Stomach (tissue), 9 donors: ENCODE results near the gene SMYD3. TPM values are rescaled to one million over a fixed set of nuclear protein-coding genes. Genes with fewer than 3 reads are reported as not detected.

ENCODE experiments used
- DNase-seq, 2 donors: peaks; one replicate each; pipeline versions ENCODE4 v3.0.0 to v3.0.0-alpha.2; 2013 to 2019
- H3K27ac ChIP-seq, 5 donors: fragments of 200-600 bp in 4 of 5; sonication (generic) in 4 of 5; one replicate each; pipeline ENCODE4 v1.5.1; 2013 to 2019; ENCODE audit warnings: mild to moderate bottlenecking in 1 of 5, moderate library complexity in 1 of 5
- H3K27me3 ChIP-seq, 3 donors: fragments of 200-600 bp; sonication (generic); one replicate each; pipeline ENCODE4 v1.5.1; 2017 to 2019; ENCODE audit warnings: mixed run types in 1 of 3
- H3K36me3 ChIP-seq, 4 donors: fragments of 200-600 bp; sonication (generic); 1 replicate in 3 of 4; 2 replicates in 1 of 4; pipeline ENCODE4 v1.5.1; 2016 to 2019
- H3K4me1 ChIP-seq, 4 donors: fragments of 200-600 bp; sonication (generic); one replicate each; pipeline ENCODE4 v1.5.1; 2016 to 2019
- H3K4me3 ChIP-seq, 4 donors: fragments of 200-600 bp; sonication (generic) in 3 of 4; one replicate each; pipeline ENCODE4 v1.5.1; 2016 to 2019; ENCODE audit warnings: mild to moderate bottlenecking in 1 of 4
- H3K9me3 ChIP-seq, 4 donors: fragments of 200-600 bp; sonication (generic); one replicate each; pipeline ENCODE4 v1.5.1; 2016 to 2019
- EP300 ChIP-seq: sonication (generic); formaldehyde crosslinking; IDR thresholded peaks from one replicate; pipeline ENCODE4 v1.6.1; 2017; ENCODE audit warnings: antibody characterized with exemption
- POLR2A ChIP-seq, 4 donors: fragments of 450-650 bp; IDR thresholded peaks; one replicate each; pipeline ENCODE4 v1.6.1; 2016; ENCODE audit warnings: antibody characterized with exemption in 4 of 4, control low read depth in 2 of 4, mild to moderate bottlenecking in 1 of 4, moderate library complexity in 1 of 4
- POLR2AphosphoS5 ChIP-seq, 3 donors: sonication (generic); formaldehyde crosslinking; IDR thresholded peaks; one replicate each; pipeline ENCODE4 v1.6.1; 2016; ENCODE audit warnings: antibody characterized with exemption in 3 of 3
- WGBS, 5 donors: extraction: QIAGEN DNeasy Blood & Tissue Kit in 3 of 5; methylation state at CpG; one replicate each; pipeline versions ENCODE4 v1.1.5 to v1.1.7; 2013 to 2018; 5-methylcytosine and 5-hydroxymethylcytosine counted together
- intact Hi-C: fragments of 100-400 bp; cut with DNase I; formaldehyde crosslinking; loops from one replicate; pipeline ENCODE4 v1.15.1; 2023; ENCODE audit warnings: low total_unique reads
- polyA plus RNA-seq, 3 donors: library from polyadenylated mRNA; stranded (reverse); fragments of 200-250 nt; gene quantifications; one replicate each; pipeline ENCODE4 v1.2.3, GENCODE V29; 2013
- total RNA-seq, 5 donors: library from RNA; depleted of rRNA; stranded (reverse); fragments of >200 nt; gene quantifications; one replicate each; pipeline versions ENCODE4 v1.1.0 to v1.2.3, GENCODE V29; 2014 to 2016
- TF ChIP-seq, protein P1 (sequence below), 7 experiments: fragments of 450-650 bp in 4 of 7; fragments of 200-600 bp in 3 of 7; sonication (generic) in 3 of 7; IDR thresholded peaks; one replicate each; pipeline ENCODE4 v1.5.1; 2016 to 2019; ENCODE audit warnings: antibody characterized with exemption in 7 of 7, control low read depth in 2 of 7, mild to moderate bottlenecking in 1 of 7
- donor health status: healthy with polysubstance abuse.
- donor health status: Bipolar disorder and iron deficiency.
- donor health status: healthy.

Gene SMYD3
- total and polyA plus RNA-seq, 8 donors, result 6.4 to 196 (median 27.8) TPM

DNA sequence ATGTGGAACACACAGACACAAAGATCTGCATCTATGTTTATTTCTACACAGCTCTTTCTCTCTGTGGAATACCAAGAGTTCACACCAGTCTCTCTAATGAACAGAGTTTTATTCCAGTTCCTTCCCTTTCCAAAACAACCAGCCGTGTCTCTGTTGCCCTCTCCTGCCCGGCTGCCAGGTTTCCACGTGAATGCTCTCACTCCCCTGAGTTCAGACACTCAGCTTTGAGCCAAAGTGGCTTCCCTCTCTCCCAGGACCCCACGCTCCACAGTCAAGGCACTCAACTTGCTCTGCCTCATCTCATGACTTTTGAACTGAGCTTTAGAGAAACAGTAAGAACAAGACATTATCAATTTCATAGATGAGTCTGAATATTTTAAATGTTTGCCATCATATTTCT lies 488.9 kb downstream of the SMYD3 start:
- no peaks in the 10 kb centered on the region for H3K4me1 ChIP-seq
- H3K9me3 ChIP-seq, result no peaks in the 10 kb centered on the region
- H3K27ac ChIP-seq, result no peak overlapping the region
- no peak overlapping the region for H3K4me3 ChIP-seq
- intact Hi-C loops, result no loop called here
- no peak for DNase-seq
- 78 to 92% (median 81%) methylated on average over 4 of the region's 4 CpGs for WGBS, 5 donors
- TF ChIP-seq EP300, result no peak
- TF ChIP-seq POLR2AphosphoS5 (IDR thresholded peaks at IDR 0.05), result no peak
- TF ChIP-seq, protein P1, sequence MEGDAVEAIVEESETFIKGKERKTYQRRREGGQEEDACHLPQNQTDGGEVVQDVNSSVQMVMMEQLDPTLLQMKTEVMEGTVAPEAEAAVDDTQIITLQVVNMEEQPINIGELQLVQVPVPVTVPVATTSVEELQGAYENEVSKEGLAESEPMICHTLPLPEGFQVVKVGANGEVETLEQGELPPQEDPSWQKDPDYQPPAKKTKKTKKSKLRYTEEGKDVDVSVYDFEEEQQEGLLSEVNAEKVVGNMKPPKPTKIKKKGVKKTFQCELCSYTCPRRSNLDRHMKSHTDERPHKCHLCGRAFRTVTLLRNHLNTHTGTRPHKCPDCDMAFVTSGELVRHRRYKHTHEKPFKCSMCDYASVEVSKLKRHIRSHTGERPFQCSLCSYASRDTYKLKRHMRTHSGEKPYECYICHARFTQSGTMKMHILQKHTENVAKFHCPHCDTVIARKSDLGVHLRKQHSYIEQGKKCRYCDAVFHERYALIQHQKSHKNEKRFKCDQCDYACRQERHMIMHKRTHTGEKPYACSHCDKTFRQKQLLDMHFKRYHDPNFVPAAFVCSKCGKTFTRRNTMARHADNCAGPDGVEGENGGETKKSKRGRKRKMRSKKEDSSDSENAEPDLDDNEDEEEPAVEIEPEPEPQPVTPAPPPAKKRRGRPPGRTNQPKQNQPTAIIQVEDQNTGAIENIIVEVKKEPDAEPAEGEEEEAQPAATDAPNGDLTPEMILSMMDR (IDR thresholded peaks at IDR 0.05), result no peak
- no peaks in the 10 kb centered on the region for H3K27me3 ChIP-seq
- H3K36me3 ChIP-seq, result no peaks in the 10 kb centered on the region

DNA sequence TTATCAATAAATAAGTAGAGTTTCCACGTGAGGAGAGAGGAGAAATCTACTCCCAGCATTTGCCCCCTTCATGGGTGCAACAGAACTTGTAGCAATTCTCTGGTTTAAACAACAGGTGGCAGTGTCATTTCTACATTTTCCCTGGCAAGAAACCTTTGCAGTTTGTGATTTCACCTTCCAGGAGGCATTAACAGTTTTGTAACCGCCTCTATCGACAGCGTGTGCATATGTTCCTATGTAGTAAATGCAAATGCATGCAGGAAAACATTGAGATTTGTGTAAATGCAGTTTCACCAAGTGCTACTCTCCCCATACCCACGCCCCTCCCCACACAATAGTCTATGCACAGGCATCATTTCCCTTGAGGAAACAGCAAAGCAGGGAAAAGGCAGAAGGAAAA lies 494.7 kb downstream of the SMYD3 start:
- H3K27ac ChIP-seq, result no peak overlapping the region
- TF ChIP-seq, protein P1 (IDR thresholded peaks at IDR 0.05), result peak in 5 of 7 experiments; percentile 42 to 61 (median 57)
- no peak for TF ChIP-seq POLR2AphosphoS5 (IDR thresholded peaks at IDR 0.05)
- H3K36me3 ChIP-seq, result no peaks in the 10 kb centered on the region
- no peaks in the 10 kb centered on the region for H3K9me3 ChIP-seq
- WGBS, 5 donors, result 18 to 27% (median 19%) methylated on average over 5 of the region's 5 CpGs
- no peaks in the 10 kb centered on the region for H3K27me3 ChIP-seq
- peak in 1 of 2 donors; percentile 68 for DNase-seq
- intact Hi-C loops, result no loop called here
- H3K4me1 ChIP-seq, result peaks cover 0 to 10% (median 7%) of the 10 kb centered on the region in 4 donors
- no peak overlapping the region for H3K4me3 ChIP-seq

DNA sequence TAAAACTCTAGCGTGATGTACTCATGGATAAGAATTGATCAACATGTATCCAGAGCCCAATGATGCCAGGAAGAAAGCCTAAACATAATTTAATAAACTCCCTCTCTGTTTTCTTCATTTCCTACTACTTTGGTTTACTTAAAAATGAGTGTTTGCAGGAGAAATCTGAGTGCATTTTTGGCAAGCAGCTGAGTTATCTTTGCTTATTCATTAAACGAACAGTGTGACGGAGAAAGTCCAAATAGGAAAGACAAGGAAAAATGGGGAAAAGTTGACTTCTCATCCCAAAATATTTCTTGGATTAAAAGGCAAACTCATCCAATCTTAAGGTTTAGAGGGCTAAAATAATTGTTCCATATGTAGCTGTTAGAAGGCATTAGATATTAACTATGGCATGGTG lies 496.7 kb downstream of the SMYD3 start:
- Histone ChIP-seq H3K4me3 (no peak overlapping the region), H3K9me3 (no peaks in the 10 kb centered on the region), H3K4me1 (peaks cover 0 to 12% (median 8%) of the 10 kb centered on the region in 4 donors), H3K27ac (no peak overlapping the region), H3K27me3 (no peaks in the 10 kb centered on the region), H3K36me3 (no peaks in the 10 kb centered on the region)
- 50 to 72% (median 59%) methylated on average over 3 of the region's 3 CpGs for WGBS, 5 donors
- intact Hi-C loops, result no loop called here
- peak in 1 of 2 donors; percentile 27 for DNase-seq
- TF ChIP-seq EP300 (no peak), POLR2A (IDR thresholded peaks at IDR 0.05) (no peak), POLR2AphosphoS5 (IDR thresholded peaks at IDR 0.05) (no peak)
- TF ChIP-seq, protein P1 (IDR thresholded peaks at IDR 0.05), result no peak

DNA sequence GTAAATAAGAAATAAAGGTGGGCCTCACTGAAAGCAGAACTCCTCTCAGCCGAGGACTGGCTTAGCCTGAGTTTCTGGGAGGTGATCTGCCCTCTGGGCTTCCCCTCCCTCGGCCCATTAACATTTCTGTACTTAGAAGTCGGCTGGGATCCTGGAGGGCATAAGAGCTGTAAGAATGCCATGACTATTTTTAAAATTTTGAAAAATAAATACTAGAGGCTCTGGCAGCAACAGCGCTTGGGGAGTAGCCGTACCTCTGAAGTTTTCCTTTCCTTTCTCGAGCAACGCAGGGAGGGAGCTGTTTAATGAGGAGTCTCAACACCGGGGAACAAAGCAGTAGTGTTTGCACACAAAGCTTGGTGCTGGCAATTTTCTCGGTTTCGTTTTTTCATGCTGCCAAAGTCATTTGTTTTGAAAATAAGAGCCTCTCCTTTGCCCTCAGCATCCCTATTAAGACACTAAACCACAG lies 498.7 kb downstream of the SMYD3 start:
- peak; percentile 61 to 83 for DNase-seq
- H3K27me3 ChIP-seq, result no peaks in the 10 kb centered on the region
- H3K9me3 ChIP-seq, result no peaks in the 10 kb centered on the region
- peak overlapping the region; percentile 67 to 88 (median 79) for H3K27ac ChIP-seq
- H3K36me3 ChIP-seq, result no peaks in the 10 kb centered on the region
- WGBS, 5 donors, result 27 to 65% (median 33%) methylated on average over 10 of the region's 10 CpGs
- TF ChIP-seq, protein P1 (IDR thresholded peaks at IDR 0.05), result no peak
- TF ChIP-seq POLR2A (IDR thresholded peaks at IDR 0.05), result no peak
- TF ChIP-seq POLR2AphosphoS5 (IDR thresholded peaks at IDR 0.05), result peak in 1 of 3 donors; percentile 17
- TF ChIP-seq EP300, result no peak
- H3K4me1 ChIP-seq, result peaks cover 3 to 21% (median 17%) of the 10 kb centered on the region in 4 donors
- H3K4me3 ChIP-seq, result peak overlapping the region; percentile 3 to 28 (median 21)
- intact Hi-C loops, result no loop called here
